ENCODE data around the gene ADAM33. TPM values are rescaled to one million over a fixed set of nuclear protein-coding genes. Genes with fewer than 3 reads are reported as not detected.

Gene ADAM33
- polyA plus RNA-seq, 2 donors: 27.3 to 83.1 TPM

- H3K9me3 ChIP-seq (ENCODE audit: control insufficient read depth in 2 of 2, insufficient read depth in 1 of 2, low read depth in 1 of 2, low read length in 1 of 2): no peaks in the 10 kb centered on the region
- H3K4me3 ChIP-seq (ENCODE audit: low read depth in 1 of 2, low read length in 2 of 2): no peak overlapping the region
- no peaks in the 10 kb centered on the region for H3K36me3 ChIP-seq (ENCODE audit: control insufficient read depth in 2 of 2, insufficient read depth in 2 of 2, low read length in 1 of 2)
- WGBS, 2 donors: 86 to 88% methylated on average over 4 of the region's 4 CpGs
- no peak overlapping the region for H3K27ac ChIP-seq (ENCODE audit: low read depth in 2 of 2, low read length in 1 of 2)
- H3K4me1 ChIP-seq (ENCODE audit: control insufficient read depth in 2 of 2, insufficient read depth in 2 of 2, low read length in 1 of 2): no peaks in the 10 kb centered on the region
- H3K27me3 ChIP-seq (ENCODE audit: control insufficient read depth in 1 of 2, insufficient read depth in 2 of 2, low read length in 2 of 2): no peaks in the 10 kb centered on the region
Measured at GRCh38 chr20:3721912-3722311, 40.1 kb upstream of the ADAM33 start.

DNA sequence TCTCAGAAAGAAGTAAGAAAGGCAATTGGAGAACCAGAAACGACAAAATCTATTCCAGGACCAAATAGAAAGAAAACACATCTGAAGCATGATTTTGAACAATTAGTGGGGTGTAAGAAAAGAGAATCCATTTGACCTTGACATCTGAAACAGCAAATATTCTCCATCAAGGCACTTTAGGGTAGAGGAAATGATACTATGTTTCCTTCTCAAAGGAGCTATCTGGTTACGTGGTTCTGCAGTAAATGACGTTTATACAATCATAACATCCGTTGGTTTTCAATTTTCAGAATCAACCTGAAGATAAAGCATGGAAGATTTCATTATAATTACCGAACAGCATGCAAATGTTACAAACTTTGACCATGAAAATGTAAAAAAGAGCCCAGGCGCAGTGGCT, 38.8 kb upstream of the ADAM33 start:
- H3K4me3 ChIP-seq (ENCODE audit: low read depth in 1 of 2, low read length in 2 of 2): no peak overlapping the region
- H3K4me1 ChIP-seq (ENCODE audit: control insufficient read depth in 2 of 2, insufficient read depth in 2 of 2, low read length in 1 of 2): no peaks in the 10 kb centered on the region
- no peaks in the 10 kb centered on the region for H3K27me3 ChIP-seq (ENCODE audit: control insufficient read depth in 1 of 2, insufficient read depth in 2 of 2, low read length in 2 of 2)
- 64 to 65% methylated on average over 6 of the region's 6 CpGs for WGBS, 2 donors
- H3K27ac ChIP-seq (ENCODE audit: low read depth in 2 of 2, low read length in 1 of 2): no peak overlapping the region
- no peaks in the 10 kb centered on the region for H3K9me3 ChIP-seq (ENCODE audit: control insufficient read depth in 2 of 2, insufficient read depth in 1 of 2, low read depth in 1 of 2, low read length in 1 of 2)
- no peaks in the 10 kb centered on the region for H3K36me3 ChIP-seq (ENCODE audit: control insufficient read depth in 2 of 2, insufficient read depth in 2 of 2, low read length in 1 of 2)

GRCh38 chr20:3720068-3720467, 38.3 kb upstream of the ADAM33 start:
- no peaks in the 10 kb centered on the region for H3K9me3 ChIP-seq (ENCODE audit: control insufficient read depth in 2 of 2, insufficient read depth in 1 of 2, low read depth in 1 of 2, low read length in 1 of 2)
- H3K27me3 ChIP-seq (ENCODE audit: control insufficient read depth in 1 of 2, insufficient read depth in 2 of 2, low read length in 2 of 2): no peaks in the 10 kb centered on the region
- no peak overlapping the region for H3K4me3 ChIP-seq (ENCODE audit: low read depth in 1 of 2, low read length in 2 of 2)
- WGBS, 2 donors: 76 to 82% methylated on average over 2 of the region's 2 CpGs
- no peaks in the 10 kb centered on the region for H3K36me3 ChIP-seq (ENCODE audit: control insufficient read depth in 2 of 2, insufficient read depth in 2 of 2, low read length in 1 of 2)
- no peaks in the 10 kb centered on the region for H3K4me1 ChIP-seq (ENCODE audit: control insufficient read depth in 2 of 2, insufficient read depth in 2 of 2, low read length in 1 of 2)
- H3K27ac ChIP-seq (ENCODE audit: low read depth in 2 of 2, low read length in 1 of 2): no peak overlapping the region

DNA sequence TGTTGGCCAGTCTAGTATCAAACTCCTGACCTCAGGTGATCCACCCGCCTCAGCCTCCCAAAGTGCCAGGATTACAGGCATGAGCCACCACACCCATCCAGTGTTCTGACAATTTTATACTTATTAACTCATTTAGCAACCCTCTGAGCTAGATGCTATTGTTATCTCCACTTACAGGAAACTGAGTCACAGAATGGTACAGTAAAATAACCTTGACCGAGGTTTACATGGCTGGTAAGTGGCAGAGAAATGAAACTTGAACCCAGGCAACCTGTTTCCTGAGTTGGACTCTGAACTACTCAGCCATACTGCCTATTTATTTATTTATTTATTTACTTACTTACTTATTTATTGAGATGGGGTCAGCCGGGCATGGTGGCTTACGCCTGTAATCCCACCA, 37.2 kb upstream of the ADAM33 start:
- Histone ChIP-seq H3K27ac (ENCODE audit: low read depth in 2 of 2, low read length in 1 of 2) (no peak overlapping the region), H3K36me3 (ENCODE audit: control insufficient read depth in 2 of 2, insufficient read depth in 2 of 2, low read length in 1 of 2) (no peaks in the 10 kb centered on the region), H3K9me3 (ENCODE audit: control insufficient read depth in 2 of 2, insufficient read depth in 1 of 2, low read depth in 1 of 2, low read length in 1 of 2) (no peaks in the 10 kb centered on the region), H3K4me1 (ENCODE audit: control insufficient read depth in 2 of 2, insufficient read depth in 2 of 2, low read length in 1 of 2) (no peaks in the 10 kb centered on the region), H3K27me3 (ENCODE audit: control insufficient read depth in 1 of 2, insufficient read depth in 2 of 2, low read length in 2 of 2) (no peaks in the 10 kb centered on the region), H3K4me3 (ENCODE audit: low read depth in 1 of 2, low read length in 2 of 2) (no peak overlapping the region)
- 81 to 86% methylated on average over 4 of the region's 4 CpGs for WGBS, 2 donors

DNA sequence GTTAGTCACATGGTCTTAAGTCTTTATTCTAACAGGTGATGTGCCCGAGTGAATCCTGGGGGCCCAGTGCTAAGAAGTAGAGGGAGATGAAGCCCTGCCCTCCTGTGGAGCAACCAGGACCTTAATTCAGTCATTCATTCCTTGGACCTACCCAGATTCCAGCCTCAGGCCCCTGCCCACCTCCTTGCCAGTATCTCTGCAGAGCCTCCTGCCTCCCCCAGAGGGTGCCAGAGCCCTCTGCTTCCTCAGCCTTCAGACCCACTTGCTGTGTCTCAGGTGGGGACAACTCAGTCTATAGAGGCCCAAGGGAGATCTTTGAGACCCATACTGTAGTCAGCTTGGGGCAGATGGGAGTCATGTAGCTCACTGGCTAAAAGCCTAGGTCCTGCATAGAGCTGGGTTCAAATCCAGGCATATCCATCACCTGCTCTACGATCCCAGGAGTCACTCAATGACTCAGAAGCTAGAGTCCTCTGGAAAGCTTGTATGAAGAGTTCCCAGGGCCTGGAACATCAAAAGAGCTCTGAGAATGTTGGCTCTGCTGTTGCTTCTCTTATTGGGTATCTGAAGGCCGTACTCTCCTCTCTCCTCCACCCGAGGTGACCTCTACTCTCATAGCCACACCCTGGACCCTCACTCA, 34.5 kb upstream of the ADAM33 start:
- Histone ChIP-seq H3K27me3 (ENCODE audit: control insufficient read depth in 1 of 2, insufficient read depth in 2 of 2, low read length in 2 of 2) (no peaks in the 10 kb centered on the region), H3K4me3 (ENCODE audit: low read depth in 1 of 2, low read length in 2 of 2) (no peak overlapping the region), H3K27ac (ENCODE audit: low read depth in 2 of 2, low read length in 1 of 2) (no peak overlapping the region), H3K9me3 (ENCODE audit: control insufficient read depth in 2 of 2, insufficient read depth in 1 of 2, low read depth in 1 of 2, low read length in 1 of 2) (no peaks in the 10 kb centered on the region), H3K36me3 (ENCODE audit: control insufficient read depth in 2 of 2, insufficient read depth in 2 of 2, low read length in 1 of 2) (no peaks in the 10 kb centered on the region), H3K4me1 (ENCODE audit: control insufficient read depth in 2 of 2, insufficient read depth in 2 of 2, low read length in 1 of 2) (no peaks in the 10 kb centered on the region)
- 74 to 75% methylated on average over 4 of the region's 4 CpGs for WGBS, 2 donors

GRCh38 chr20:3714092-3714491, 32.3 kb upstream of the ADAM33 start:
- no peaks in the 10 kb centered on the region for H3K4me1 ChIP-seq (ENCODE audit: control insufficient read depth in 2 of 2, insufficient read depth in 2 of 2, low read length in 1 of 2)
- no peaks in the 10 kb centered on the region for H3K9me3 ChIP-seq (ENCODE audit: control insufficient read depth in 2 of 2, insufficient read depth in 1 of 2, low read depth in 1 of 2, low read length in 1 of 2)
- WGBS, 2 donors: 77 to 81% methylated on average over 4 of the region's 4 CpGs
- no peaks in the 10 kb centered on the region for H3K27me3 ChIP-seq (ENCODE audit: control insufficient read depth in 1 of 2, insufficient read depth in 2 of 2, low read length in 2 of 2)
- no peaks in the 10 kb centered on the region for H3K36me3 ChIP-seq (ENCODE audit: control insufficient read depth in 2 of 2, insufficient read depth in 2 of 2, low read length in 1 of 2)
- H3K27ac ChIP-seq (ENCODE audit: low read depth in 2 of 2, low read length in 1 of 2): no peak overlapping the region
- H3K4me3 ChIP-seq (ENCODE audit: low read depth in 1 of 2, low read length in 2 of 2): no peak overlapping the region

- H3K9me3 ChIP-seq (ENCODE audit: control insufficient read depth in 2 of 2, insufficient read depth in 1 of 2, low read depth in 1 of 2, low read length in 1 of 2): no peaks in the 10 kb centered on the region
- WGBS, 2 donors: 76 to 81% methylated on average over 15 of the region's 15 CpGs
- H3K27ac ChIP-seq (ENCODE audit: low read depth in 2 of 2, low read length in 1 of 2): no peak within 1 kb of the TSS
- no peaks in the 10 kb centered on the region for H3K36me3 ChIP-seq (ENCODE audit: control insufficient read depth in 2 of 2, insufficient read depth in 2 of 2, low read length in 1 of 2)
- no peak within 1 kb of the TSS for H3K4me3 ChIP-seq (ENCODE audit: low read depth in 1 of 2, low read length in 2 of 2)
- no peaks in the 10 kb centered on the region for H3K27me3 ChIP-seq (ENCODE audit: control insufficient read depth in 1 of 2, insufficient read depth in 2 of 2, low read length in 2 of 2)
- H3K4me1 ChIP-seq (ENCODE audit: control insufficient read depth in 2 of 2, insufficient read depth in 2 of 2, low read length in 1 of 2): no peaks in the 10 kb centered on the region
Measured at GRCh38 chr20:3712279-3712873, 30.6 kb upstream of the ADAM33 start, which contains the start of gene SIGLEC1. Gene SIGLEC1 (minus strand): TSS chr20:3712600. CDS start chr20:3707128, 5,472 bp downstream.

GRCh38 chr20:3711484-3711941, 29.7 kb upstream of the ADAM33 start:
- no peak overlapping the region for H3K27ac ChIP-seq (ENCODE audit: low read depth in 2 of 2, low read length in 1 of 2)
- H3K4me3 ChIP-seq (ENCODE audit: low read depth in 1 of 2, low read length in 2 of 2): no peak overlapping the region
- H3K36me3 ChIP-seq (ENCODE audit: control insufficient read depth in 2 of 2, insufficient read depth in 2 of 2, low read length in 1 of 2): no peaks in the 10 kb centered on the region

GRCh38 chr20:3710703-3711483, 29.1 kb upstream of the ADAM33 start:
- WGBS, 2 donors: 34 to 38% methylated on average over 18 of the region's 18 CpGs
- Histone ChIP-seq H3K36me3 (ENCODE audit: control insufficient read depth in 2 of 2, insufficient read depth in 2 of 2, low read length in 1 of 2) (no peaks in the 10 kb centered on the region), H3K4me1 (ENCODE audit: control insufficient read depth in 2 of 2, insufficient read depth in 2 of 2, low read length in 1 of 2) (no peaks in the 10 kb centered on the region), H3K27me3 (ENCODE audit: control insufficient read depth in 1 of 2, insufficient read depth in 2 of 2, low read length in 2 of 2) (no peaks in the 10 kb centered on the region), H3K9me3 (ENCODE audit: control insufficient read depth in 2 of 2, insufficient read depth in 1 of 2, low read depth in 1 of 2, low read length in 1 of 2) (no peaks in the 10 kb centered on the region), H3K4me3 (ENCODE audit: low read depth in 1 of 2, low read length in 2 of 2) (no peak overlapping the region), H3K27ac (ENCODE audit: low read depth in 2 of 2, low read length in 1 of 2) (no peak overlapping the region)

More at GRCh38 chr20:3711484-3711941, 29.7 kb upstream of the ADAM33 start:
- 65 to 72% methylated on average over 4 of the region's 4 CpGs for WGBS, 2 donors
- no peaks in the 10 kb centered on the region for H3K4me1 ChIP-seq (ENCODE audit: control insufficient read depth in 2 of 2, insufficient read depth in 2 of 2, low read length in 1 of 2)
- no peaks in the 10 kb centered on the region for H3K27me3 ChIP-seq (ENCODE audit: control insufficient read depth in 1 of 2, insufficient read depth in 2 of 2, low read length in 2 of 2)
- H3K9me3 ChIP-seq (ENCODE audit: control insufficient read depth in 2 of 2, insufficient read depth in 1 of 2, low read depth in 1 of 2, low read length in 1 of 2): no peaks in the 10 kb centered on the region
